Renal cortex interstitium (tissue), 11 donors: ENCODE measurements around the gene PLXDC2. TPM values are rescaled to one million over a fixed set of nuclear protein-coding genes. Genes with fewer than 3 reads are reported as not detected.
A peak's percentile ranks its signal among the peaks of the same experiment; 100 is the strongest.
"Not testable (repeated sequence)": the region's sequence is repeated elsewhere in the genome, so short reads cannot be mapped to it uniquely, and the experiment has no call there.

Source experiments
- DNase-seq, 11 donors: peaks; one replicate each; pipeline ENCODE4 v3.0.0-alpha.2; 2013; ENCODE audit warnings: low read depth in 9 of 11, low spot score in 4 of 11; ENCODE audit errors: extremely low read depth in 1 of 11
- polyA plus RNA-seq, 3 donors: library from polyadenylated mRNA; unstranded; fragments of 120-200 nt; gene quantifications; one replicate each; pipeline ENCODE4 v1.2.1, GENCODE V29; 2013; ENCODE audit not compliant: insufficient read length in 3 of 3

PLXDC2 gene
- polyA plus RNA-seq, 3 donors, result 32.2 to 42.6 (median 33.2) TPM

GRCh38 chr10:19986591-19986990 lies 170.4 kb downstream of the PLXDC2 start:
- no peak for DNase-seq

- no peak for DNase-seq
These were observed 171.7 kb downstream of the PLXDC2 start for GRCh38 chr10:19987931-19988330.

- DNase-seq, result no peak
These were observed 177.6 kb downstream of the PLXDC2 start for GRCh38 chr10:19993714-19994315.

- DNase-seq, result no peak
These were observed 182.2 kb downstream of the PLXDC2 start for GRCh38 chr10:19998482-19998881.

- DNase-seq, result no peak
These were observed 183.2 kb downstream of the PLXDC2 start for GRCh38 chr10:19999431-19999830.

GRCh38 chr10:20002026-20002425 lies 185.8 kb downstream of the PLXDC2 start:
- DNase-seq, result not testable (repeated sequence)

- DNase-seq, result no peak
These were observed 186.4 kb downstream of the PLXDC2 start for GRCh38 chr10:20002657-20003056.

- no peak for DNase-seq
These were observed 187.9 kb downstream of the PLXDC2 start for GRCh38 chr10:20004087-20004523.

GRCh38 chr10:20005638-20006037 lies 189.4 kb downstream of the PLXDC2 start:
- DNase-seq, result no peak

GRCh38 chr10:20006169-20006870 lies 190.1 kb downstream of the PLXDC2 start:
- DNase-seq, result no peak

- DNase-seq, result no peak
These were observed 191.2 kb downstream of the PLXDC2 start for GRCh38 chr10:20007426-20007825.

GRCh38 chr10:20013991-20014750 lies 197.9 kb downstream of the PLXDC2 start:
- DNase-seq, result no peak

- DNase-seq, result no peak
These were observed 201.7 kb downstream of the PLXDC2 start for GRCh38 chr10:20017961-20018360.

GRCh38 chr10:20020677-20021076 lies 204.4 kb downstream of the PLXDC2 start:
- no peak for DNase-seq

- no peak for DNase-seq
These were observed 213.3 kb downstream of the PLXDC2 start for GRCh38 chr10:20029523-20029922.

GRCh38 chr10:20033476-20033875 lies 217.2 kb downstream of the PLXDC2 start:
- DNase-seq, result no peak

- no peak for DNase-seq
These were observed 218.5 kb downstream of the PLXDC2 start for GRCh38 chr10:20034732-20035131.

GRCh38 chr10:20040012-20040411 lies 223.8 kb downstream of the PLXDC2 start:
- peak in 3 of 11 donors; percentile 1 to 12 (median 4) for DNase-seq

GRCh38 chr10:20041931-20042330 lies 225.7 kb downstream of the PLXDC2 start:
- DNase-seq, result no peak

- not testable (repeated sequence) for DNase-seq
These were observed 228.9 kb downstream of the PLXDC2 start for GRCh38 chr10:20045100-20045499.
